ENCODE results near the gene RGS17.
"Not testable (repeated sequence)": the region's sequence is repeated elsewhere in the genome, so short reads cannot be mapped to it uniquely, and the experiment has no call there.

RGS17 gene

GRCh38 chr6:153123801-153124200 is 7.3 kb downstream of the RGS17 start:
- no peak for DNase-seq

- no peak for DNase-seq
Measured at GRCh38 chr6:153121311-153121710, 9.8 kb downstream of the RGS17 start.

GRCh38 chr6:153117986-153118879 is 12.8 kb downstream of the RGS17 start:
- DNase-seq = no peak

- DNase-seq = not testable (repeated sequence)
Measured at GRCh38 chr6:153111082-153111481, 20.0 kb downstream of the RGS17 start.

GRCh38 chr6:153110612-153111011 is 20.5 kb downstream of the RGS17 start:
- DNase-seq = not testable (repeated sequence)

GRCh38 chr6:153108315-153108714 is 22.8 kb downstream of the RGS17 start:
- no peak for DNase-seq

GRCh38 chr6:153106021-153106420 is 25.1 kb downstream of the RGS17 start:
- no peak for DNase-seq

- DNase-seq = no peak
Measured at GRCh38 chr6:153104220-153104619, 26.9 kb downstream of the RGS17 start.

GRCh38 chr6:153103319-153103655 is 27.8 kb downstream of the RGS17 start:
- peak; percentile 47 for DNase-seq

GRCh38 chr6:153102605-153103318 is 28.3 kb downstream of the RGS17 start:
- no peak for DNase-seq

- DNase-seq = no peak
Measured at GRCh38 chr6:153101461-153101860, 29.6 kb downstream of the RGS17 start.

GRCh38 chr6:153099636-153100035 is 31.4 kb downstream of the RGS17 start:
- no peak for DNase-seq

GRCh38 chr6:153096792-153097191 is 34.3 kb downstream of the RGS17 start:
- DNase-seq = peak; percentile 21

GRCh38 chr6:153096031-153096430 is 35.1 kb downstream of the RGS17 start:
- no peak for DNase-seq

- DNase-seq = no peak
Measured at GRCh38 chr6:153092082-153093013, 38.7 kb downstream of the RGS17 start.

- no peak for DNase-seq
Measured at GRCh38 chr6:153090241-153090930, 40.7 kb downstream of the RGS17 start.

- no peak for DNase-seq
Measured at GRCh38 chr6:153088796-153089195, 42.3 kb downstream of the RGS17 start.

GRCh38 chr6:153087436-153087835 is 43.6 kb downstream of the RGS17 start:
- DNase-seq = no peak

GRCh38 chr6:153086225-153086990 is 44.7 kb downstream of the RGS17 start:
- DNase-seq = no peak

GRCh38 chr6:153085239-153085638 is 45.8 kb downstream of the RGS17 start:
- DNase-seq = no peak

GRCh38 chr6:153084393-153084792 is 46.7 kb downstream of the RGS17 start:
- DNase-seq = no peak

- no peak for DNase-seq
Measured at GRCh38 chr6:153083869-153084268, 47.2 kb downstream of the RGS17 start.

Data from NCI-H510A treated with DMSO at 0.1 percent for 48 hours (cell line).